GM19193 (cell line): ENCODE results near the gene RAI1.

Experiments used
- POLR2A ChIP-seq: IDR thresholded peaks from 4 replicates; pipeline ENCODE4 v1.6.1; 2011; ENCODE audit not compliant: insufficient read depth, insufficient read length; ENCODE audit errors: extremely low read depth

The RAI1 gene

GRCh38 chr17:17767887-17768418 lies 86.7 kb downstream of the RAI1 start:
- no peak for TF ChIP-seq POLR2A

GRCh38 chr17:17768424-17769088 lies 87.3 kb downstream of the RAI1 start:
- TF ChIP-seq POLR2A = no peak

GRCh38 chr17:17769869-17770631 lies 88.8 kb downstream of the RAI1 start:
- no peak for TF ChIP-seq POLR2A

- TF ChIP-seq POLR2A = no peak
Observed at GRCh38 chr17:17770632-17771044, 89.4 kb downstream of the RAI1 start.

- no peak for TF ChIP-seq POLR2A
Observed at GRCh38 chr17:17771498-17772201, 90.4 kb downstream of the RAI1 start.

GRCh38 chr17:17772231-17772630 lies 91.0 kb downstream of the RAI1 start:
- no peak for TF ChIP-seq POLR2A

- no peak for TF ChIP-seq POLR2A
Observed at GRCh38 chr17:17774009-17774881, 93.0 kb downstream of the RAI1 start.

- no peak for TF ChIP-seq POLR2A
Observed at GRCh38 chr17:17776889-17777288, 95.6 kb downstream of the RAI1 start.

- no peak for TF ChIP-seq POLR2A
Observed at GRCh38 chr17:17778308-17779014, 97.2 kb downstream of the RAI1 start.

- no peak for TF ChIP-seq POLR2A
Observed at GRCh38 chr17:17779015-17779611, 97.9 kb downstream of the RAI1 start.

GRCh38 chr17:17780922-17781590 lies 99.8 kb downstream of the RAI1 start:
- TF ChIP-seq POLR2A = no peak

GRCh38 chr17:17781591-17782496 lies 100.6 kb downstream of the RAI1 start:
- no peak for TF ChIP-seq POLR2A
